ENCODE measurements around the gene SMARCE1. TPM values are rescaled to one million over a fixed set of nuclear protein-coding genes. Genes with fewer than 3 reads are reported as not detected.

SMARCE1 gene
- total RNA-seq, 1 donor, result 119 TPM

DNA sequence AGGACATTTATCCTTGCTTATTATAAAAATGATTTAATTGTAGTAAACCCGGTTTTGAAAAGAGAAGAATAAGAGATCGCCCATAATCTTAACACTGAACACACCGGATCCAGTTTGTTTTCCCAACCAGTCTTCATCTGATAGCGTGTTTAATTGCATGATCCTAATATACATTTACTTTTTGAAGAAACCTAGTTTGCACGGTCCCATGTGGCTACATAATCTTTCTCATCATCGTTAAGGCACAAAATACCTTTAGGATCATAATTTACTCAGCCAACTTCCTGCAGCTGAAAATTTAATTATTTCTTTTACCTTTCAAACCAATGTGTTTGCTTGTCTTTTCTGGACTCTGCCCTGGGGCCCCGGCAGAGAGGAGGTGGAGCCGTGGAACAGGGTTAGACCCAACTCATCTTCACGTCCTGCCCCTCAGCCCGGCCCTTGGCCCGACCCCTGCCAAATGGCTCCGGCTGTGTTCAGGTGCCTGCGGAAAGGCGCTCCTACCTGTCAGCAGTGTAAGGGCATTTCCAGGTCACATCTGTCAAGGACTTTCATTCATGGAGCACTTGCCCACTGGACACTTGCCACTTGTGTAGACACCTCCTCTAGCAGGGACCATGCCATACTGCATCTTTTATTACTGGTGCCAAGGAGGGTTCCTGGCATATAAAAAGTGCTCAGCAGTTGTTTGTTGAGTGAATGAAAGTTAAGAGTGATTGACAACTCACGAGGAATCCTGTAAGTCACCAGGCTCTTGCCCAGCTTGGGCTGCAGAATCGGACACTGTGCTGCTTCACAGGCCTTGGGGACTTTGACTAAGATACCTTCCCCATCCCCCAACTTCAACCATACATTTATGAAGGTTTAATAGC is 28.6 kb downstream of the SMARCE1 start:
- DNase-seq (ENCODE audit: low read depth), result no peak
- H3K4me3 ChIP-seq (ENCODE audit: low read depth, low read length), result no peak overlapping the region
- TF ChIP-seq, protein P1, sequence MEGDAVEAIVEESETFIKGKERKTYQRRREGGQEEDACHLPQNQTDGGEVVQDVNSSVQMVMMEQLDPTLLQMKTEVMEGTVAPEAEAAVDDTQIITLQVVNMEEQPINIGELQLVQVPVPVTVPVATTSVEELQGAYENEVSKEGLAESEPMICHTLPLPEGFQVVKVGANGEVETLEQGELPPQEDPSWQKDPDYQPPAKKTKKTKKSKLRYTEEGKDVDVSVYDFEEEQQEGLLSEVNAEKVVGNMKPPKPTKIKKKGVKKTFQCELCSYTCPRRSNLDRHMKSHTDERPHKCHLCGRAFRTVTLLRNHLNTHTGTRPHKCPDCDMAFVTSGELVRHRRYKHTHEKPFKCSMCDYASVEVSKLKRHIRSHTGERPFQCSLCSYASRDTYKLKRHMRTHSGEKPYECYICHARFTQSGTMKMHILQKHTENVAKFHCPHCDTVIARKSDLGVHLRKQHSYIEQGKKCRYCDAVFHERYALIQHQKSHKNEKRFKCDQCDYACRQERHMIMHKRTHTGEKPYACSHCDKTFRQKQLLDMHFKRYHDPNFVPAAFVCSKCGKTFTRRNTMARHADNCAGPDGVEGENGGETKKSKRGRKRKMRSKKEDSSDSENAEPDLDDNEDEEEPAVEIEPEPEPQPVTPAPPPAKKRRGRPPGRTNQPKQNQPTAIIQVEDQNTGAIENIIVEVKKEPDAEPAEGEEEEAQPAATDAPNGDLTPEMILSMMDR (IDR thresholded peaks at IDR 0.05; ENCODE audit: insufficient read depth, low read length), result no peak

DNA sequence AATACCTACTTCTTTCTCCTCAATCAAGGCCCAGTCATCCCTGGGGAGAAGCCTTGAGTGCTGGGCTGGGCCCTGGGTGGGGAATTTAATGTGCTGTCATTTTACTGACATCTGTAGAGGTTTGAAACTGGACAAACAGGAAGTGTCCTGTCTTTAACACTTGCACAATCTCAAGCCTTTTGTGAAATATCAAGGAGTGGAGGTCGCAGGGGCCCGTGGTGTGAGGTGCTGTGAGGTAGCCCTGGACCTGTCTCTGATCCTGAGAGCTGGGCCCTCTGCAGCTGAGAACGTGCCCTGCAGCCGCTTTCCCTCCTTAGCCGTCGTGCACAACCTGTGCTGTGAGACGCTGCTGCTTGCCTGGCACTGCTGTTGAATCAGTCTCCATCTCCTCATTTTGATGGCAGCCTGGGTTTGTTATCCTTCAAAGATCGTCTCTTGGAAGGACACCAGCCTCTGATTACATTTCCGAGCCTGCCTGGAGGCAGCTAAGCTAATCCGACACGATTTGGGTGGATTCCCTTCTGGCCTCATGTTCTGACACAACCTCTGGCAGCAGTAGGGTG is 29.9 kb downstream of the SMARCE1 start:
- no peak overlapping the region for H3K4me3 ChIP-seq (ENCODE audit: low read depth, low read length)
- peak; percentile 9 for DNase-seq (ENCODE audit: low read depth)
- TF ChIP-seq, protein P1 (IDR thresholded peaks at IDR 0.05; ENCODE audit: insufficient read depth, low read length), result no peak

DNA sequence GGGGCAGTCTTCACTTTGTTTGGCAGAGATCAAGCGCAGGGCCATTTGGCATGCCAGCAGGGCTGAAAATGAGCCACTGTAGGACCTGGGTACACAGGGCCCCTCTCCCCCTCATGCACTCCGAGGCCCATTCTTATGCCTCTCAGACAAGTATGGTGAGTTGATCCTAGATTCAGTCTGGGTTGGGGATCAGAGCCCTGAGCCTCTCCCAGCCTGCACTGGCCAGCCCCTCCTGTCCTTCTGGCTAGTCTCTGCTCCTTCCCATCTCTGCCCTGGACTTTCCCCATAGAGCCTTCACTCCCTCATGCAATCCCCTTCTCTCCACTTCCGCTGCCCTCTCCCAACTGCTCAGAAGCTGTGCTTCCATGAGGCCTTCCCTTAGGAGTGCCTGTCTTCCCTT is 31.0 kb downstream of the SMARCE1 start:
- no peak for DNase-seq (ENCODE audit: low read depth)
- TF ChIP-seq, protein P1 (IDR thresholded peaks at IDR 0.05; ENCODE audit: insufficient read depth, low read length), result no peak
- H3K4me3 ChIP-seq (ENCODE audit: low read depth, low read length), result no peak overlapping the region

DNA sequence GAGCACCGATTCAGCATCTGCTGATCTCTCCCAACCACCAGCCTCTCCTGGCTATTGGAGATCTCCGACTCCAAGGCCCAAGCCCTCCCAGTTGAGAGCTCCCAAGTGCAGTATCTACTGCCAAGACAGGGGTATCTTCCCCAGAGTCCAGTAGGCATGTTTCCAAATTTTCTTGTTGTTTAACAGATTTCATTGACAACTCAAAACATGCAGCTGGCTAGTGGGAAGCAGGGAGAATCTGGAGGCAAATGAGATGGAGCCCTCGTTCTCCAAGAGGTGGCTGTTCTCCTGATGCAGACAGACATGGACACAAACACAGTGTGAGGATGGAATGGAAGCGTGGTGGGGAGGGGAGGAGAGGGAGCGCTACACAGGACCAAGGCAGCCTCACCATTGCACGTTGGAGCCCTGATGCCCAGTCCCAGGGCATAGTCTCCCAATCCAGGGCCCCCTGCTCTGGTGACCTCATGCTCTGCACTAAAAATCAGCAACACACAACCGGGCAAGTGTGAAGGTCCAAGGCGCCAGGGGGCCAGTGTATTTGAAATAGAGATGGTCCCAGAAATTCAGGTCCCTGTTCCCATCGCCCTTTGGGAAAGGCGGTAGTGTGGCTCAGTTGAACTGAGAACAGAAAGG is 31.7 kb downstream of the SMARCE1 start:
- TF ChIP-seq, protein P1 (IDR thresholded peaks at IDR 0.05; ENCODE audit: insufficient read depth, low read length), result no peak
- DNase-seq (ENCODE audit: low read depth), result no peak
- no peak overlapping the region for H3K4me3 ChIP-seq (ENCODE audit: low read depth, low read length)

- TF ChIP-seq, protein P1 (IDR thresholded peaks at IDR 0.05; ENCODE audit: insufficient read depth, low read length), result peak; percentile 42
- DNase-seq (ENCODE audit: low read depth), result peak; percentile 53
- H3K4me3 ChIP-seq (ENCODE audit: low read depth, low read length), result no peak overlapping the region
Measured at GRCh38 chr17:40615068-40615840, 32.4 kb downstream of the SMARCE1 start.

GRCh38 chr17:40614431-40615067 is 33.1 kb downstream of the SMARCE1 start:
- no peak for DNase-seq (ENCODE audit: low read depth)
- TF ChIP-seq, protein P1 (IDR thresholded peaks at IDR 0.05; ENCODE audit: insufficient read depth, low read length), result no peak
- H3K4me3 ChIP-seq (ENCODE audit: low read depth, low read length), result no peak overlapping the region

All from fibroblast of the aortic adventitia (primary cell).